NCI-H2081 (cell line): ENCODE results near the gene CEP85.
A peak's percentile ranks its signal among the peaks of the same experiment; 100 is the strongest.

ENCODE experiments used
- DNase-seq, 2 experiments: peaks; one replicate each; lab custom pipeline; 2025; lab: John Stamatoyannopoulos, UW

The CEP85 gene

GRCh38 chr1:26315874-26316850 is 82.2 kb downstream of the CEP85 start:
- no peak for DNase-seq

GRCh38 chr1:26317146-26317545 is 83.1 kb downstream of the CEP85 start:
- DNase-seq: no peak

GRCh38 chr1:26317612-26318337 is 83.8 kb downstream of the CEP85 start, which contains the start of gene CD52:
CD52 (plus strand) TSS chr1:26317958; CDS start chr1:26318018, 60 bp downstream.
- DNase-seq: no peak

GRCh38 chr1:26318338-26319064 is 84.5 kb downstream of the CEP85 start:
- no peak for DNase-seq

GRCh38 chr1:26320896-26321295 is 86.9 kb downstream of the CEP85 start:
- no peak for DNase-seq

GRCh38 chr1:26321315-26322041 is 87.5 kb downstream of the CEP85 start:
- peak; percentile 51 to 59 for DNase-seq

- DNase-seq: no peak
Measured at GRCh38 chr1:26322042-26322331, 88.0 kb downstream of the CEP85 start.

GRCh38 chr1:26323382-26323781 is 89.4 kb downstream of the CEP85 start:
- no peak for DNase-seq

- no peak for DNase-seq
Measured at GRCh38 chr1:26324550-26324949, 90.5 kb downstream of the CEP85 start.

- peak; percentile 38 to 82 for DNase-seq
Measured at GRCh38 chr1:26327956-26328362, 94.0 kb downstream of the CEP85 start.
